NCI-H1694 treated with DMSO at 0.1 percent for 48 hours (cell line): ENCODE measurements around the gene ZPBP.
"Not testable (repeated sequence)": the region's sequence is repeated elsewhere in the genome, so short reads cannot be mapped to it uniquely, and the experiment has no call there.

Experiments
- DNase-seq: peaks from one replicate; lab custom pipeline; 2025; lab: John Stamatoyannopoulos, UW

ZPBP gene

GRCh38 chr7:50041165-50041564, 51.9 kb downstream of the ZPBP start:
- DNase-seq, result not testable (repeated sequence)

GRCh38 chr7:50037086-50037485, 56.0 kb downstream of the ZPBP start:
- DNase-seq, result no peak

GRCh38 chr7:50022991-50023390, 70.1 kb downstream of the ZPBP start:
- no peak for DNase-seq

GRCh38 chr7:50022451-50022850, 70.6 kb downstream of the ZPBP start:
- DNase-seq, result no peak

GRCh38 chr7:49995681-49996080, 97.4 kb downstream of the ZPBP start:
- DNase-seq, result no peak

GRCh38 chr7:49986191-49986590, 106.9 kb downstream of the ZPBP start:
- no peak for DNase-seq

GRCh38 chr7:49980465-49980864, 112.6 kb downstream of the ZPBP start:
- no peak for DNase-seq

- no peak for DNase-seq
Measured at GRCh38 chr7:49976238-49976637, 116.8 kb downstream of the ZPBP start.

- DNase-seq, result no peak
Measured at GRCh38 chr7:49974035-49974434, 119.0 kb downstream of the ZPBP start.

GRCh38 chr7:49937608-49938007, 155.4 kb downstream of the ZPBP start:
- no peak for DNase-seq

GRCh38 chr7:49931627-49932026, 161.4 kb downstream of the ZPBP start:
- DNase-seq, result no peak

GRCh38 chr7:49928787-49929186, 164.3 kb downstream of the ZPBP start:
- DNase-seq, result no peak

GRCh38 chr7:49927631-49928030, 165.4 kb downstream of the ZPBP start:
- DNase-seq, result no peak

- no peak for DNase-seq
Measured at GRCh38 chr7:49926720-49927119, 166.3 kb downstream of the ZPBP start.

GRCh38 chr7:49911909-49912308, 181.1 kb downstream of the ZPBP start:
- no peak for DNase-seq

- no peak for DNase-seq
Measured at GRCh38 chr7:49894543-49894942, 198.5 kb downstream of the ZPBP start.

- DNase-seq, result no peak
Measured at GRCh38 chr7:49893131-49893530, 199.9 kb downstream of the ZPBP start.

GRCh38 chr7:49892481-49892880, 200.6 kb downstream of the ZPBP start:
- no peak for DNase-seq
